Measurements from ENCODE around the gene RTF1. TPM values are rescaled to one million over a fixed set of nuclear protein-coding genes. Genes with fewer than 3 reads are reported as not detected.

RTF1 gene
- total RNA-seq, 1 donor from 2014 or later: 23.5 TPM

- no peak overlapping the region for H3K4me3 ChIP-seq (ENCODE audit: low read depth, low read length)
- no peak for TF ChIP-seq CTCF (conservative IDR thresholded peaks at IDR 0.05; ENCODE audit: low read depth, low read length)
These were observed 20.8 kb upstream of the RTF1 start for GRCh38 chr15:41396111-41396510.

GRCh38 chr15:41401904-41402267, 15.0 kb upstream of the RTF1 start:
- H3K4me3 ChIP-seq (ENCODE audit: low read depth, low read length): peak overlapping the region; percentile 92
- no peak for DNase-seq (ENCODE audit: low read depth)

More at GRCh38 chr15:41396111-41396510, 20.8 kb upstream of the RTF1 start:
- DNase-seq (ENCODE audit: low read depth): no peak

GRCh38 chr15:41407341-41407740, 9.6 kb upstream of the RTF1 start:
- TF ChIP-seq CTCF (conservative IDR thresholded peaks at IDR 0.05; ENCODE audit: low read depth, low read length): no peak
- no peak for DNase-seq (ENCODE audit: low read depth)
- no peak overlapping the region for H3K4me3 ChIP-seq (ENCODE audit: low read depth, low read length)

More at GRCh38 chr15:41401904-41402267, 15.0 kb upstream of the RTF1 start:
- TF ChIP-seq CTCF (conservative IDR thresholded peaks at IDR 0.05; ENCODE audit: low read depth, low read length): no peak

GRCh38 chr15:41408234-41408641, 8.7 kb upstream of the RTF1 start:
- no peak overlapping the region for H3K4me3 ChIP-seq (ENCODE audit: low read depth, low read length)
- DNase-seq (ENCODE audit: low read depth): no peak
- no peak for TF ChIP-seq CTCF (conservative IDR thresholded peaks at IDR 0.05; ENCODE audit: low read depth, low read length)

GRCh38 chr15:41411031-41411430, 5.9 kb upstream of the RTF1 start:
- no peak overlapping the region for H3K4me3 ChIP-seq (ENCODE audit: low read depth, low read length)
- no peak for TF ChIP-seq CTCF (conservative IDR thresholded peaks at IDR 0.05; ENCODE audit: low read depth, low read length)
- DNase-seq (ENCODE audit: low read depth): no peak

GRCh38 chr15:41411441-41411840, 5.5 kb upstream of the RTF1 start:
- no peak for DNase-seq (ENCODE audit: low read depth)
- no peak overlapping the region for H3K4me3 ChIP-seq (ENCODE audit: low read depth, low read length)
- TF ChIP-seq CTCF (conservative IDR thresholded peaks at IDR 0.05; ENCODE audit: low read depth, low read length): no peak

GRCh38 chr15:41416128-41416741, 660 bp upstream of the RTF1 start:
- TF ChIP-seq CTCF (conservative IDR thresholded peaks at IDR 0.05; ENCODE audit: low read depth, low read length): no peak
- DNase-seq (ENCODE audit: low read depth): no peak
- peak overlapping the region; percentile 74 for H3K4me3 ChIP-seq (ENCODE audit: low read depth, low read length)

Data from epithelial cell of proximal tubule (primary cell).